SK-N-SH treated with all-trans-retinoic acid at 6 μM for 48 hours (cell line): ENCODE data around the gene GDF7.

Source experiments
- ATAC-seq: fragments of 200-7000 bp; cut with Tn5 transposase; 3 replicates; pipeline ENCODE4 v1.9.1; 2020; ENCODE audit warnings: mild to moderate bottlenecking, moderate library complexity
- ARNTL ChIP-seq: fragments of 450-650 bp; formaldehyde crosslinking; IDR thresholded peaks from 2 replicates; pipeline ENCODE4 v1.5.0; 2020; ENCODE audit warnings: low read depth, mild to moderate bottlenecking, moderate library complexity, borderline replicate concordance
- BACH2 ChIP-seq: fragments of 250-450 bp; sonication (Bioruptor Pico); IDR thresholded peaks from 2 replicates; pipeline ENCODE4 v1.9.0; 2021; ENCODE audit warnings: mild to moderate bottlenecking, borderline replicate concordance
- CREB5 ChIP-seq: fragments of 250-450 bp; sonication (Bioruptor Pico); IDR thresholded peaks from 2 replicates; pipeline ENCODE4 v1.5.1; 2020; ENCODE audit warnings: low read depth, mild to moderate bottlenecking, moderate library complexity
- CSDC2 ChIP-seq: fragments of 250-450 bp; sonication (Bioruptor Pico); IDR thresholded peaks from 2 replicates; pipeline ENCODE4 v1.5.0; 2020; ENCODE audit warnings: mild to moderate bottlenecking, moderate library complexity
- CSRNP3 ChIP-seq: fragments of 250-450 bp; sonication (Bioruptor Pico); IDR thresholded peaks from 2 replicates; pipeline ENCODE4 v1.5.1; 2021; ENCODE audit warnings: mild to moderate bottlenecking, moderate library complexity
- ESRRG ChIP-seq: fragments of 250-450 bp; sonication (Bioruptor Pico); IDR thresholded peaks from 2 replicates; pipeline ENCODE4 v1.6.1; 2021; ENCODE audit warnings: mild to moderate bottlenecking
- GLIS3 ChIP-seq: fragments of 250-450 bp; sonication (Bioruptor Pico); IDR thresholded peaks from 2 replicates; pipeline ENCODE4 v1.5.0; 2020; ENCODE audit warnings: mild to moderate bottlenecking, moderate library complexity
- ISL1 ChIP-seq: fragments of 250-450 bp; sonication (Bioruptor Pico); IDR thresholded peaks from 2 replicates; pipeline ENCODE4 v2.1.2; 2022; ENCODE audit warnings: mild to moderate bottlenecking, moderate library complexity
- OSR1 ChIP-seq: fragments of 250-450 bp; sonication (Bioruptor Pico); IDR thresholded peaks from 2 replicates; pipeline ENCODE4 v1.8.0; 2022; ENCODE audit warnings: moderate library complexity, mild to moderate bottlenecking, inconsistent platforms
- POU6F1 ChIP-seq: fragments of 250-450 bp; sonication (Bioruptor Pico); IDR thresholded peaks from 2 replicates; pipeline ENCODE4 v1.8.0; 2021; ENCODE audit warnings: low read depth, mild to moderate bottlenecking, moderate library complexity, borderline replicate concordance
- PPARA ChIP-seq: fragments of 250-450 bp; sonication (Bioruptor Pico); IDR thresholded peaks from 2 replicates; pipeline ENCODE4 v1.5.0; 2020; ENCODE audit warnings: mild to moderate bottlenecking, borderline replicate concordance
- RARB ChIP-seq: fragments of 250-450 bp; sonication (Bioruptor Pico); IDR thresholded peaks from 2 replicates; pipeline ENCODE4 v1.8.0; 2021; ENCODE audit warnings: mild to moderate bottlenecking, moderate library complexity
- TCF4 ChIP-seq: fragments of 250-450 bp; sonication (Bioruptor Pico); IDR thresholded peaks from 2 replicates; pipeline ENCODE4 v1.8.0; 2021; ENCODE audit warnings: mild to moderate bottlenecking, moderate library complexity, borderline replicate concordance
- TOX ChIP-seq: fragments of 250-450 bp; sonication (Bioruptor Pico); IDR thresholded peaks from 2 replicates; pipeline ENCODE4 v1.8.0; 2021; ENCODE audit warnings: mild to moderate bottlenecking, moderate library complexity, borderline replicate concordance
- TSHZ2 ChIP-seq: fragments of 250-450 bp; sonication (Bioruptor Pico); IDR thresholded peaks from 2 replicates; pipeline ENCODE4 v1.5.0; 2020; ENCODE audit warnings: mild to moderate bottlenecking, moderate library complexity
- ZFP3 ChIP-seq: fragments of 250-450 bp; sonication (Bioruptor Pico); IDR thresholded peaks from 2 replicates; pipeline ENCODE4 v1.5.0; 2020; ENCODE audit warnings: mild to moderate bottlenecking, moderate library complexity
- ZFP30 ChIP-seq: fragments of 450-650 bp; formaldehyde crosslinking; IDR thresholded peaks from 2 replicates; pipeline ENCODE4 v1.5.0; 2022; ENCODE audit warnings: mild to moderate bottlenecking, moderate library complexity
- ZNF70 ChIP-seq: fragments of 450-650 bp; formaldehyde crosslinking; IDR thresholded peaks from 2 replicates; pipeline ENCODE4 v1.5.0; 2020; ENCODE audit warnings: mild to moderate bottlenecking, moderate library complexity
- ZNF8 ChIP-seq: fragments of 450-650 bp; formaldehyde crosslinking; IDR thresholded peaks from 2 replicates; pipeline ENCODE4 v1.5.0; 2020; ENCODE audit warnings: mild to moderate bottlenecking, moderate library complexity

Gene GDF7

GRCh38 chr2:20631617-20632307 lies 35.2 kb upstream of the GDF7 start:
- no peak for ATAC-seq
- TF ChIP-seq CSDC2 (CRISPR knock-in tag) (no peak), ESRRG (CRISPR knock-in tag) (no peak), TCF4 (no peak), PPARA (CRISPR knock-in tag) (no peak), OSR1 (no peak), GLIS3 (CRISPR knock-in tag) (no peak)

- ATAC-seq = no peak
Measured at GRCh38 chr2:20632446-20632990, 34.4 kb upstream of the GDF7 start.

More at GRCh38 chr2:20632446-20632990, 34.4 kb upstream of the GDF7 start:
- TF ChIP-seq OSR1 = no peak
- no peak for TF ChIP-seq RARB
- no peak for TF ChIP-seq ZNF8 (CRISPR knock-in tag)
- no peak for TF ChIP-seq CSRNP3 (CRISPR knock-in tag)
- no peak for TF ChIP-seq ZFP30 (CRISPR knock-in tag)
- no peak for TF ChIP-seq ARNTL
- TF ChIP-seq ISL1 (CRISPR knock-in tag) = no peak
- no peak for TF ChIP-seq TSHZ2 (CRISPR knock-in tag)
- no peak for TF ChIP-seq POU6F1 (CRISPR knock-in tag)
- TF ChIP-seq CREB5 = no peak
- TF ChIP-seq ZNF70 (CRISPR knock-in tag) = no peak
- no peak for TF ChIP-seq ESRRG (CRISPR knock-in tag)
- TF ChIP-seq BACH2 (CRISPR knock-in tag) = no peak
- TF ChIP-seq PPARA (CRISPR knock-in tag) = no peak
- no peak for TF ChIP-seq GLIS3 (CRISPR knock-in tag)
- TF ChIP-seq ZFP3 = no peak
- TF ChIP-seq TOX = no peak
